GM18511 (cell line): Measurements from ENCODE around the gene ISOC1.
A peak's percentile ranks its signal among the peaks of the same experiment; 100 is the strongest.

Experiments used
- ATAC-seq: cut with Tn5 transposase; IDR thresholded peaks from one replicate; pipeline ENCODE4 v1.9.1; 2021; ENCODE audit warnings: mild to moderate bottlenecking, moderate library complexity; ENCODE audit not compliant: unreplicated experiment

Gene ISOC1

DNA sequence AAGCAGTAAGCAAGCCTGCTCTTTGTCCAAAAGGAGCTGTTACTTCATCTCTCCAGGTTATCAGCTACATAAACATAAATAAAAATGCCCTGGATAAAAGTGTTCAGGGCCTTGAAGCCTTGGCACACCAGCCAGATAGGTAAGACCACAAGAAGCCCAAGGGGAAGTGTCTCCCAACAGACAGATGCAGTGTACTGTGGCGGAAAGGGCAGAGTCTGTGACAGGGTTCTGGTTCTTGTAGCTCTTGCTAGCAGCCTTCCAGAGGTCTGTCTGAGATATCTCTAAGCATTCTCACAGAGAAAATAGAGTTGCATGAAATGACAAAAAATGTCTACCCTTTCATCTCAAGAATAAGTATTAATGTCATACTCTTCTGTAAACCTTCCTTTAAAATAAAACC is 30.1 kb downstream of the ISOC1 start:
- ATAC-seq, result no peak

DNA sequence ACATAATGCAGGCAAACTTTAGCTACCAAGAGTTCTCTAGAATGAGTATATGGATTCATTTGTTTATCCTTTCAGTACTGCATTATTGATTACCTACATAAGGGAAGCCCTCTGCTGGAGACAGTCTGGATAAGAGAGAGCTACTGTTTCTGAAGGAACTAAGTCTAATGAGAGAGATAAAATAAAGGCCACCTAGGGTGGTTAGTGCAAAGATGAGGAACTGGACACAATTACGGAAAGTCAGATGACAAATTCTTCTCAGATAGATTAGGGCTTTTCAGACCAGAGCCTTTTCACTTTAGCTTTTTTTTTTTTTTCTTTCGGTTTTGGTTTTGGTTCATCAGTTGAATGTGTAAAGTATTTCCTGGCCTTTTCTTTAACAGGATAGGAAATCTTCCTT is 31.3 kb downstream of the ISOC1 start:
- peak; percentile 81 for ATAC-seq

DNA sequence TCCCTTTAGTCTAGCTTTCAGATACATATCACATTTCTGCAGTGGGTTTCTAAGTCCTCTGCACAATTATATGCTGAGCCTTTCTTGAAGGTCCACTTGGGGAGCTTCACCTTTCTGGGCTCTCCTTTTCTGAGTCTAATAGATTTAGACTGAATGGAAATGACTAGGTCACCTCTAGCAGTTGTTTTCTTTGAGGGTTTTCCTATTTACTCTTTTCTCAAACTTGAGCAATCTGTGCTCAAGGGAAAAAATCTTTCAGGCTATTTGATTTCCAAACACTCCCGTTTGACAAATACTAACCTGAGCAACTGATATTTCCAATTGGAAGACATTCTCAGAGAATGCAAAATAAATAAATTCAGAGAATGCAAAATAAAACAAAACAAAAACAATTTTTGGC is 39.0 kb downstream of the ISOC1 start:
- no peak for ATAC-seq

DNA sequence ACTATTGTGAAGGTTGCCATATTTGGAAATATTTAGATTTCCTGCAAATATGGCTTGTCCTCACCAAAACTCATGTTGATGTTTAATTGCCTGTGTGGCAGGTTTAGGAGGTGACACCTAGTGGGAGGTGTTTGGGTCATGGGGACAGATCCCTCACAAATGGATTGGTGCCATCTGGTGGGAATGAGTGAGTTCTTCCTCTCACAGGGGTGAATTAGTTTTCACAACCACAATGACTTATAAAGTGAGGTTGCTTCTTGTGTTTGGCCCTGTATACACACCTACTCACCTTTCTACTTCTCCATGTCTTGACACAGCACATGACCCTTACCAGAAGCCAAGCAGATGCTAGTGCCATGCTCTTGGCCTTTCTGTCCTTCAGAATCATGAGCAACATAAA is 41.1 kb downstream of the ISOC1 start:
- peak; percentile 75 for ATAC-seq

DNA sequence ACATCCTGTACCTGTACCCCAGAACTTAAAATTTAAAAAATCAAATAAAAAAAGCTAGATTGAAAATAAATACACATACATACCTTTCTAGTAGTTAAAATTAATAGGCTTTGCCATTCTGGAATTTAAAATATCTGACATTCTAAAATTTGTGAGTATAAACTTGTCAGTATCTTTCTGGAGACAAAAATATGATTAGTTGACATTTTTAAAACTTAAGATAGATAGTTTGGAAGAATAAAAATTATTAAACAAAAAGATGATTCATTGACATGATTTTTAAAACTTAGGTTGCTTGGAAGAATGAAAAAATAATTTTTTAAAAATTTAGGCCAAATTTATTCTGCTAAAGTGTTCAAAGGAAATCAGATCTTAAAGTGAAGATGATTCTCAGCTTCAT is 43.1 kb downstream of the ISOC1 start:
- ATAC-seq, result no peak

DNA sequence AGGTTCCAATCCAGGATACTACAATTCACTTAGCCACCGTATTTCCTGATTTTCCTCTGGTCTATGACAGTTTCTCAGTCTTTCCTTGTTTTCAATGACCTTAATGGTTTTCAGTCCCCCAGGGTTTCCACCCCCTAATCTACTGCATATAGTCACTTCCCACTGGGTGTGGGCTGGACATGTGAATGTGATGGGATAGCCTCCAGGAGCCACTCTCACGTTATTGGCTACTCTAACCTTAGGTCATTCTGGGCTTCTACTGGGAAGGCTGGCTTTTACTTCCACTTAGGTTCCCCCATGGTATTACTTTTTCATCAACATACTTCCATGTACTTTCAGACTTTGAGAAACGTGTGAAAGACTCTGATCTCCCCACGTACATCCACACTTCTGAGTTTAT is 46.5 kb downstream of the ISOC1 start:
- no peak for ATAC-seq

DNA sequence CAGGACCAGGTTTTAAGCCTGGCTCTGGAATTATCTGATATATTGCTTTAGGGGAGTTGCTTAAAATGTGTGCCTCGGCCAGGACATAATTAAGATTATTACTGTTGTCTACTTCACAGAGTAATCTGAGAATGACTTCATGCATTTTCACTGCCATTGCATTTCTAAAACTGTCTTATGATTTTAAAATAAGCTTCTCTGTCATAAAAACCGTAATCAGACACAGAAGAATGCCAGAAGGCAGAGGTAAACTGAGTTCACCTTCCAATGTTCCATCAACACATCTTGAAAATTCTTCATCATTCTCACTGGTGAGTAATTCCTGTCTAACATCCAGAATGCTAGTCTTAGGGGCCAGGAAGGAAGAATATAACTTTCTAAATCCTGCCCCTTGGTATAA is 47.1 kb downstream of the ISOC1 start:
- no peak for ATAC-seq

DNA sequence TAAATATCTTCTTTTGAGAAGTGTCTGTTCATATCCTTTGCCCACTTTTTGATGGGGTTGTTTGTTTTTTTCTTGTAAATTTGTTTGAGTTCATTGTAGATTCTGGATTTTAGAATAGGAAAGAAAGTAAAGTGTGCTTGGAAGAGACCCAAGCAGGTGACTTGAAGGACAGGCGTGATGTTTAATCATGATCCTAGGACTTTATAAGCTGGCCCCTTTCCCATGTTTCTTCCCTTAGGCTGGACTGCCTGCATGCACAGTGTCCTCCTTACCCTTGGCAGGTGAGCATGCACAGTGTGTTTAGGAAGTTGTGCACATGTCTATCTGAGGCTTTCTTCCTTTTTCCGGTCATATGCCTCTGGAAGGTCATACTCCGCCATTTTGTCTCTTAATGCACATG is 61.3 kb downstream of the ISOC1 start:
- no peak for ATAC-seq

DNA sequence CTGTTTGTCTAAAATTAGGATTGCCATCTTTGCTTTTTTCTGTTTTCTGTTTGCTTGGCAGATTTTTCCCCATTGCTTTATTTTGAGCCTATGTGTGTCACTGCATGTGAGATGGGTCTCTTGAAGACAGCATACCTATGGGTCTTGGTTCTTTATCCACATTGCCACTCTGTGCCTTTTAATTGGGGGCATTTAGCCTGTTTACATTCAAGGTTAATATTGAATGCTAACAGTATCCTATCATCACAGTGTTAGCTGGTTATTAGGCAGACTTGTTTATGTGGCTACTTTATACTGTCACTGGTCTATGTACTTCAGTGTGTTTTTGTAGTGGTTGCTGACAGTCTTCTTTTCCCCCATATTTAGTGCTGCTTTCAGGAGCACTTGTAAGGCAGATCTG is 67.3 kb downstream of the ISOC1 start:
- ATAC-seq, result no peak
